GM20431 (cell line): ENCODE results near the gene C1QTNF9.
"Not testable (repeated sequence)": the region's sequence is repeated elsewhere in the genome, so short reads cannot be mapped to it uniquely, and the experiment has no call there.

Experiments
- in situ Hi-C: fragments of 300-500 bp; cut with MseI, MboI; formaldehyde crosslinking; loops from one replicate; pipeline ENCODE4 v1.15.0; 2020; ENCODE audit warnings: low sequenced_read_pairs; ENCODE audit not compliant: unreplicated experiment

C1QTNF9 gene

GRCh38 chr13:24319641-24320040 lies 10.3 kb downstream of the C1QTNF9 start:
- in situ Hi-C loops: not testable (repeated sequence)

GRCh38 chr13:24321416-24321815 lies 12.0 kb downstream of the C1QTNF9 start:
- in situ Hi-C loops: not testable (repeated sequence)

- in situ Hi-C loops: not testable (repeated sequence)
Measured at GRCh38 chr13:24322470-24322869, 13.1 kb downstream of the C1QTNF9 start.

GRCh38 chr13:24323036-24323738 lies 13.8 kb downstream of the C1QTNF9 start:
- in situ Hi-C loops: no loop called here

- in situ Hi-C loops: no loop called here
Measured at GRCh38 chr13:24323739-24324075, 14.3 kb downstream of the C1QTNF9 start.

GRCh38 chr13:24327598-24327997 lies 18.2 kb downstream of the C1QTNF9 start:
- in situ Hi-C loops: loop anchor here (25.0 kb wide), 1 partner anchor 1415 kb away; no protein-coding TSS in a partner anchor

GRCh38 chr13:24328145-24328544 lies 18.8 kb downstream of the C1QTNF9 start:
- in situ Hi-C loops: loop anchor here (25.0 kb wide), 1 partner anchor 1416 kb away; no protein-coding TSS in a partner anchor

GRCh38 chr13:24338721-24339120 lies 29.3 kb downstream of the C1QTNF9 start:
- in situ Hi-C loops: loop anchor here (25.0 kb wide), 1 partner anchor 1426 kb away; no protein-coding TSS in a partner anchor

- in situ Hi-C loops: loop anchor here (25.0 kb wide), 1 partner anchor 1428 kb away; no protein-coding TSS in a partner anchor
Measured at GRCh38 chr13:24339937-24340607, 30.7 kb downstream of the C1QTNF9 start.

GRCh38 chr13:24340608-24340955 lies 31.2 kb downstream of the C1QTNF9 start:
- in situ Hi-C loops: loop anchor here (25.0 kb wide), 1 partner anchor 1428 kb away; no protein-coding TSS in a partner anchor

- in situ Hi-C loops: loop anchor here (25.0 kb wide), 1 partner anchor 1429 kb away; no protein-coding TSS in a partner anchor
Measured at GRCh38 chr13:24341439-24341838, 32.1 kb downstream of the C1QTNF9 start.

GRCh38 chr13:24348385-24348784 lies 39.0 kb downstream of the C1QTNF9 start:
- in situ Hi-C loops: loop anchor here (25.0 kb wide), 1 partner anchor 1436 kb away; no protein-coding TSS in a partner anchor

- in situ Hi-C loops: loop anchor here (25.0 kb wide), 1 partner anchor 1437 kb away; no protein-coding TSS in a partner anchor
Measured at GRCh38 chr13:24348797-24349515, 39.6 kb downstream of the C1QTNF9 start.

GRCh38 chr13:24349778-24350664 lies 40.6 kb downstream of the C1QTNF9 start:
- in situ Hi-C loops: loop anchor here (25.0 kb wide), 1 partner anchor 1438 kb away; no protein-coding TSS in a partner anchor

GRCh38 chr13:24351423-24351822 lies 42.0 kb downstream of the C1QTNF9 start:
- in situ Hi-C loops: no loop called here

- in situ Hi-C loops: no loop called here
Measured at GRCh38 chr13:24353736-24354135, 44.4 kb downstream of the C1QTNF9 start.

- in situ Hi-C loops: no loop called here
Measured at GRCh38 chr13:24355103-24355502, 45.7 kb downstream of the C1QTNF9 start.

GRCh38 chr13:24356270-24356669 lies 46.9 kb downstream of the C1QTNF9 start:
- in situ Hi-C loops: no loop called here

- in situ Hi-C loops: no loop called here
Measured at GRCh38 chr13:24356837-24357236, 47.5 kb downstream of the C1QTNF9 start.

- in situ Hi-C loops: no loop called here
Measured at GRCh38 chr13:24357756-24358155, 48.4 kb downstream of the C1QTNF9 start.
